ENCODE data around the gene CTU2. TPM values are rescaled to one million over a fixed set of nuclear protein-coding genes. Genes with fewer than 3 reads are reported as not detected.

CTU2 gene
- total RNA-seq, 2 experiments from 2014 or later = 29.6 to 36.2 TPM

DNA sequence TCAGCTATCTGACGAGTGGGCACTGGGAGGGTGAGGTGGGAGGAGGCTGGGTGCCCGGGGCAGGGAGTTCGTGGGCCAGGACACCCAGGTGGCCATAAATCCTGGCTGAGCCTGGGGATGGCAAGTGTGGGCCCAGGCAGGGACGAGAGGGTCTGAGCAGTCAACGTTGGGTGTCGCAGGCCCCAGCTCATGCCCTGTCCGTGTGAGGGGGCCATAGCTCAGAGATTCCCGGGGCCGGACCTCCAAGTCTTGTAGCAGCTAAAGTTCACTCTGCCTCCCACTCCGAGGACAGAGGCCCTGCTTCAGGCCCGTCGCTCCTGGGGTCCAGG, 34.4 kb downstream of the CTU2 start:
- H3K36me3 Mint-ChIP-seq (ENCODE audit: low read depth) = no peaks in the 10 kb centered on the region
- POLR2A ChIA-PET = no interaction called here

DNA sequence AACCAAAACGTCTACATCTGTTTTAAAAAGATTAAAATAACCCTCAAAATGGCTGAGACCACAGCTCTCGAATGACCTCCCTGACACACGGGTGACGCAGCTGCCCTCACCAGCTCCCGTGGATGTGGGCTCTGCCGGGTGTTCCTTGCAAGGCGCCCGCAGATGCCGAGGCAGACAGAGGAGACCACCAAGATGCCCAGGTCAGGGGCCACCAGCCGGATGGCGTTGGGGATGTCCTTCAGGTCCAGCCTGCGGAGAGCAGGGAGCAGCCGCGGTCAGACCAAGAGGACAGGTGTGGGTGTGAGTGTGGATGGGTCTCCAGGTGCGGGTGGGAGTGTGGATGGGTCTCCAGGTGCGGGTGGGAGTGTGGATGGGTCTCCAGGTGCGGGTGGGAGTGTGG, 35.1 kb downstream of the CTU2 start:
- no peak for DNase-seq
- intact Hi-C loops (cut with DNase I, micrococcal nuclease) = no loop called here
- no peak for ATAC-seq
- H3K4me3 Mint-ChIP-seq = no peak overlapping the region
- no peaks in the 10 kb centered on the region for H3K36me3 Mint-ChIP-seq (ENCODE audit: low read depth)
- H3K4me1 Mint-ChIP-seq = peaks cover 25% of the 10 kb centered on the region
- POLR2A ChIA-PET = no interaction called here
- CTCF ChIA-PET = interaction anchor here (0.8 kb wide), 1 partner anchor 57 kb away, joined by 3 read pairs; no protein-coding TSS in a partner anchor
- no peak overlapping the region for H3K27ac Mint-ChIP-seq
- H3K9me3 Mint-ChIP-seq (ENCODE audit: low read depth) = no peaks in the 10 kb centered on the region
- no peaks in the 10 kb centered on the region for H3K27me3 Mint-ChIP-seq

More for the DNA sequence above, 34.4 kb downstream of the CTU2 start:
- Mint-ChIP-seq H3K27me3 (no peaks in the 10 kb centered on the region), H3K4me1 (peaks cover 18% of the 10 kb centered on the region), H3K4me3 (no peak overlapping the region), H3K9me3 (ENCODE audit: low read depth) (no peaks in the 10 kb centered on the region), H3K27ac (no peak overlapping the region)
- no peak for ATAC-seq
- intact Hi-C loops (cut with DNase I, micrococcal nuclease) = no loop called here
- no peak for DNase-seq
- CTCF ChIA-PET = interaction anchor here (0.8 kb wide), 1 partner anchor 58 kb away, joined by 3 read pairs; no protein-coding TSS in a partner anchor

- ChIA-PET CTCF (interaction anchor here (0.7 to 1.7 kb wide), 5 partner anchors 37 to 370 kb away, joined by 3 to 11 read pairs (median 4); partner anchors contain the start of gene PIEZO1), POLR2A (no interaction called here)
- H3K27ac Mint-ChIP-seq = no peak overlapping the region
- H3K4me1 Mint-ChIP-seq = peaks cover 30% of the 10 kb centered on the region
- H3K36me3 Mint-ChIP-seq (ENCODE audit: low read depth) = no peaks in the 10 kb centered on the region
- DNase-seq = no peak
- ATAC-seq = no peak
- no peaks in the 10 kb centered on the region for H3K27me3 Mint-ChIP-seq
- H3K4me3 Mint-ChIP-seq = no peak overlapping the region
- no peaks in the 10 kb centered on the region for H3K9me3 Mint-ChIP-seq (ENCODE audit: low read depth)
- intact Hi-C loops (cut with DNase I, micrococcal nuclease) = loop anchor here in 1 of 2 experiments (1.0 kb wide), 1 partner anchor 42 kb away; the partner anchor contains the start of gene PIEZO1
These were observed 36.7 kb downstream of the CTU2 start for GRCh38 chr16:88742896-88743605.

DNA sequence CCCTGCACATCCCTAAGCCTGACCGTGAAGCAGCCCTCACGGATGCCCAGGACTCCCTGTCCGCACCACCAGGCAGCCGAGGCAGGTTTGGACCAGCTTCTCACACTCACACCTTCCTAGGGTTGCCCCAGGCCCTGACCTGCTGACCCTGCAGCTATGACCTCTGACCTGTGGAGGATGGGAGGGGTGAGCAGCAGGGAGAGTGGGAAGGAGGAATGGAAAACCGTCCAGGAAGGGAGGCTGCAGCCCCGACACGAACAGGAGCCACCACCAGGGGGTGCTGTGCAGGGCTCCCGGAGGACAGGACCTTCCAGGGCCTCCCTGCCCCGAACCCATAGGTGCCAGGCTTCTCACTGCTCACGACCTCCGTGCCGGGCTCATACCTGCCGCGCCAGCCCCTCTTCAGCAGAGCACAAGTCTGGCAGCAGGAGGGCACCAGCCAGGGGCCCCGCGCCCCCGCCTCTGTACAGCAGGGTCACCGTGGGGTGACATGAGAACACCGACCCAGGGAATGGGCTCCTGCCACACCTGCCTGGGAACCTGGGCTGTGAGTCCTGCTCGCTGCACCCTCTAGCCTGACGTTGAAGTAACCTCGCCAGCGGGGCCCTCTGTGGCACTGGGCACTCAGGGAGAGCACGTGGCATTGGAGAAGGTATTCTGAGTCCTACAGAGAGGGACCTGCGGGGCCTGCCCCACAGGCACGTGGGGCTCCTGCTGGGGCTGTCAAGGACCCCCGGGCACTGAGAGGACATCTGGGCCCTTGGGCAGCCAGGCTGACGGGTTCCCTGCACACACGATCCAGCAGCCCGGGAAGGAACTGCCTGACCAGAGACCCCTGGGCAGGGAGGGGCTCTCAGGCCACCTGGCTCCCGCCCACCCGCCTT, 37.6 kb downstream of the CTU2 start:
- intact Hi-C loops (cut with DNase I, micrococcal nuclease) = loop anchor here in 1 of 2 experiments (1.0 to 2.0 kb wide), 3 partner anchors 41 to 423 kb away; partner anchors contain the start of genes GALNS, PIEZO1 and TRAPPC2L
- ChIA-PET CTCF (interaction anchor here (0.7 to 1.7 kb wide), 4 partner anchors 36 to 370 kb away, joined by 3 to 11 read pairs (median 5); no protein-coding TSS in a partner anchor), POLR2A (interaction anchor here (0.7 kb wide), 1 partner anchor 52 kb away, joined by 3 read pairs; no protein-coding TSS in a partner anchor)
- Mint-ChIP-seq H3K27ac (no peak overlapping the region), H3K4me3 (no peak overlapping the region), H3K27me3 (no peaks in the 10 kb centered on the region), H3K4me1 (peaks cover 30% of the 10 kb centered on the region), H3K9me3 (ENCODE audit: low read depth) (no peaks in the 10 kb centered on the region), H3K36me3 (ENCODE audit: low read depth) (no peaks in the 10 kb centered on the region)
- ATAC-seq (peak; percentile 32), DNase-seq (peak; percentile 86)

GRCh38 chr16:88744577-88745521, 38.5 kb downstream of the CTU2 start:
- ChIA-PET POLR2A (interaction anchor here (0.7 kb wide), 1 partner anchor 51 kb away, joined by 3 read pairs; no protein-coding TSS in a partner anchor), CTCF (interaction anchor here (0.7 to 1.5 kb wide), 5 partner anchors 15 to 54 kb away, joined by 3 to 10 read pairs (median 4); no protein-coding TSS in a partner anchor)
- no peaks in the 10 kb centered on the region for H3K27me3 Mint-ChIP-seq
- no peaks in the 10 kb centered on the region for H3K9me3 Mint-ChIP-seq (ENCODE audit: low read depth)
- intact Hi-C loops (cut with DNase I, micrococcal nuclease) = loop anchor here (1.0 to 2.0 kb wide), 3 partner anchors 36 to 422 kb away; partner anchors contain the start of genes GALNS (in 1 of the 2) and TRAPPC2L (in 1 of the 2)
- H3K4me1 Mint-ChIP-seq = peaks cover 30% of the 10 kb centered on the region
- H3K4me3 Mint-ChIP-seq = no peak overlapping the region
- DNase-seq (no peak), ATAC-seq (no peak)
- H3K27ac Mint-ChIP-seq = no peak overlapping the region
- no peaks in the 10 kb centered on the region for H3K36me3 Mint-ChIP-seq (ENCODE audit: low read depth)

GRCh38 chr16:88746506-88746905, 40.2 kb downstream of the CTU2 start:
- CTCF ChIA-PET = interaction anchor here (0.6 to 1.1 kb wide), 2 partner anchors 9 to 284 kb away, joined by 3 to 4 read pairs; no protein-coding TSS in a partner anchor
- H3K27ac Mint-ChIP-seq = no peak overlapping the region
- H3K36me3 Mint-ChIP-seq (ENCODE audit: low read depth) = no peaks in the 10 kb centered on the region
- H3K4me3 Mint-ChIP-seq = no peak overlapping the region
- no peaks in the 10 kb centered on the region for H3K27me3 Mint-ChIP-seq
- no peak for DNase-seq
- ATAC-seq = no peak
- H3K9me3 Mint-ChIP-seq (ENCODE audit: low read depth) = no peaks in the 10 kb centered on the region
- intact Hi-C loops (cut with DNase I, micrococcal nuclease) = no loop called here
- H3K4me1 Mint-ChIP-seq = peaks cover 30% of the 10 kb centered on the region
- POLR2A ChIA-PET = no interaction called here

GRCh38 chr16:88747588-88748301, 41.4 kb downstream of the CTU2 start:
- peak; percentile 68 for DNase-seq
- Mint-ChIP-seq H3K27me3 (no peaks in the 10 kb centered on the region), H3K36me3 (ENCODE audit: low read depth) (no peaks in the 10 kb centered on the region), H3K4me1 (peaks cover 30% of the 10 kb centered on the region), H3K4me3 (no peak overlapping the region), H3K9me3 (ENCODE audit: low read depth) (no peaks in the 10 kb centered on the region), H3K27ac (no peak overlapping the region)
- ATAC-seq = peak; percentile 34
- POLR2A ChIA-PET = no interaction called here
- intact Hi-C loops (cut with DNase I, micrococcal nuclease) = no loop called here
- CTCF ChIA-PET = interaction anchor here (0.6 to 1.1 kb wide), 3 partner anchors 10 to 470 kb away, joined by 3 to 7 read pairs (median 3); partner anchors contain the start of gene ZNF778

DNA sequence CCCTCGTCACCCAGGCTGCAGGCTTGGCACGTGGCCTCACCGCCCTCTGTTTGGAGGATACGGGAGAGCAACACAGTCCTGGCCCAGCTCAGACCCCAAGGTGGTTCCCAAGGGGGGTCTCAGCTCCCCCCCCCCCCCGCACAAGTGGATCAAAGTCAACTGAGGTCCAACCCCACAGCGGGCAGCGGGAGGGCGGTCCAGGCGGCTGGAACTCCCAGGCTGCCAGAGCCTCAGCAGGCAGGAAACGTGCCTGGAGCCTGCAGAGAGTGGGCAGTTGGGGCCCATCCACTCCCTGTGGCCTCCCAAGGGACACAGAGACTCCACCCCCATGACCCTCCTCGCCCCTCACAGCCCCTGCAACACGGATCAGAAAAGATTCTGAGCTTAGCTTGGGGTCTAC, 42.1 kb downstream of the CTU2 start:
- ChIA-PET POLR2A (interaction anchor here (0.7 kb wide), 1 partner anchor 22 kb away, joined by 3 read pairs; no protein-coding TSS in a partner anchor), CTCF (interaction anchor here (0.6 to 1.5 kb wide), 2 partner anchors 33 to 109 kb away, joined by 3 read pairs; no protein-coding TSS in a partner anchor)
- intact Hi-C loops (cut with DNase I, micrococcal nuclease) = no loop called here
- Mint-ChIP-seq H3K36me3 (ENCODE audit: low read depth) (no peaks in the 10 kb centered on the region), H3K4me3 (no peak overlapping the region), H3K27me3 (no peaks in the 10 kb centered on the region), H3K9me3 (ENCODE audit: low read depth) (no peaks in the 10 kb centered on the region), H3K27ac (no peak overlapping the region), H3K4me1 (peaks cover 30% of the 10 kb centered on the region)
- ATAC-seq (no peak), DNase-seq (no peak)

DNA sequence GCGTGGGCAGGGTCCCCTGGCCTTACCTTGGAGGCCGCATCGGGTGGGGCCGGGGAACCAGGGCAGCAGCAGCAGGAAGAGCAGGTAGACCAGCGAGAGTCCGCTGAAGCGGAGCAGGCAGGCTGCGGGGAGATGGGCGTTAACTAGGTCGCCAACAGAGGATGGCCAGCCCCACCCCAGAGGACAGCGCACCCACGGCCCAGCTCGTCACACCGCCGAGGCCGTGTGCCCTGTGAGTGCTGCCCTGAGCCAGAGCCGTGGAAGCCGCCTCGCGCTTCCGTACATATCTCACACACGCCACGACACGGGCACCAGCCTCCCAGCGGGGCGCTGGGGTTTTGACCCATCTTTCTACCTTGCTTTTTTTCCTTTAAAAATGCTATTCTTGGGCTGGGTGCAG, 43.1 kb downstream of the CTU2 start:
- no peaks in the 10 kb centered on the region for H3K9me3 Mint-ChIP-seq (ENCODE audit: low read depth)
- H3K27ac Mint-ChIP-seq = no peak overlapping the region
- ChIA-PET POLR2A (no interaction called here), CTCF (interaction anchor here (1.5 kb wide), 1 partner anchor 108 kb away, joined by 3 read pairs; no protein-coding TSS in a partner anchor)
- H3K4me1 Mint-ChIP-seq = peaks cover 23% of the 10 kb centered on the region
- H3K36me3 Mint-ChIP-seq (ENCODE audit: low read depth) = no peaks in the 10 kb centered on the region
- DNase-seq (no peak), ATAC-seq (no peak)
- intact Hi-C loops (cut with DNase I, micrococcal nuclease) = no loop called here
- H3K27me3 Mint-ChIP-seq = no peaks in the 10 kb centered on the region
- no peak overlapping the region for H3K4me3 Mint-ChIP-seq

- Mint-ChIP-seq H3K9me3 (ENCODE audit: low read depth) (no peaks in the 10 kb centered on the region), H3K27ac (no peak overlapping the region), H3K4me3 (no peak overlapping the region), H3K4me1 (peaks cover 11% of the 10 kb centered on the region), H3K27me3 (no peaks in the 10 kb centered on the region), H3K36me3 (ENCODE audit: low read depth) (no peaks in the 10 kb centered on the region)
- ATAC-seq (no peak), DNase-seq (no peak)
- POLR2A ChIA-PET = no interaction called here
- intact Hi-C loops (cut with DNase I, micrococcal nuclease) = no loop called here
- CTCF ChIA-PET = interaction anchor here (1.0 to 1.8 kb wide), 2 partner anchors 8 to 13 kb away, joined by 3 to 7 read pairs; no protein-coding TSS in a partner anchor
These were observed 44.6 kb downstream of the CTU2 start for GRCh38 chr16:88750854-88751253.
